Measurements from ENCODE around the gene R3HDML. TPM values are rescaled to one million over a fixed set of nuclear protein-coding genes. Genes with fewer than 3 reads are reported as not detected.

Gene R3HDML
- total and polyA plus RNA-seq, 2 of the 13 experiments (the other 11 are each of a cell fraction or from before 2014, with no cell fraction given) = not detected

DNA sequence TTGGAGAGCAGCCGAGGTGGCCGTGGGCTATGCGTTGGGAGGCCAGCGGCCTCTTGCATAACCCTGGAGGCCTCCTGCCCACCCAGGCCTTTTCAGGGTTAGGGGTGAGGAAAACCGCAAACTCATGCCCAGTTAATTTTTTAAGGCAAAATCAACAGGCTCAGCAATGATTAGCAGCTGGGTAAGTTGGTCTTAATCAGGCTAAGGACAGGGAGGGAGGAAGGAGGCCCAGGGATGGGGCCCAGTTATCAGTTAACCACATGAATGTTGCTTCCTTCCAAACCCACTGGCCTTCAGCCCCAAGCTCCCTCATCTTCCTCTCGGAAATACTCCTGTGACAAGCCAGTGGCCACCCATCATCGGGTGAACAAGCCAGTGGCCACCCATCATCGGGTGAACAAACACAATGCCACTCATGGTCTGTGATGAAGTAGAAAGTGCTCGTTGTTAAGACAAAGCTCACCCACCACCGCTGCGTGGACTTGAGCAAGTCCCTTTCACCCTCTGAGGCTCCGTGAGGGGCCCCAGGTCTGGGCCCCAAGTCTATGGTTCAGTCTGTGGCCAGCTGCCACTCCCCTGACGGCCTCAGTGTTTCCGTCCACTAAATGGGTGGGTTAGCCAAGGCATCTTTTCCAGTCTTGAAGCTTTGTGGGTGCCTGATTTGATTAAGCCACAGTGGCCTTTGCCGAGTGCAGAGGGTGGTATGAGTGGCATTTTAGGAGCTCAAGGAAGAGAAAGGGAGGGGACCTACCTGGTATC is 58.0 kb downstream of the R3HDML start (continued):
- TF ChIP-seq, protein P1, sequence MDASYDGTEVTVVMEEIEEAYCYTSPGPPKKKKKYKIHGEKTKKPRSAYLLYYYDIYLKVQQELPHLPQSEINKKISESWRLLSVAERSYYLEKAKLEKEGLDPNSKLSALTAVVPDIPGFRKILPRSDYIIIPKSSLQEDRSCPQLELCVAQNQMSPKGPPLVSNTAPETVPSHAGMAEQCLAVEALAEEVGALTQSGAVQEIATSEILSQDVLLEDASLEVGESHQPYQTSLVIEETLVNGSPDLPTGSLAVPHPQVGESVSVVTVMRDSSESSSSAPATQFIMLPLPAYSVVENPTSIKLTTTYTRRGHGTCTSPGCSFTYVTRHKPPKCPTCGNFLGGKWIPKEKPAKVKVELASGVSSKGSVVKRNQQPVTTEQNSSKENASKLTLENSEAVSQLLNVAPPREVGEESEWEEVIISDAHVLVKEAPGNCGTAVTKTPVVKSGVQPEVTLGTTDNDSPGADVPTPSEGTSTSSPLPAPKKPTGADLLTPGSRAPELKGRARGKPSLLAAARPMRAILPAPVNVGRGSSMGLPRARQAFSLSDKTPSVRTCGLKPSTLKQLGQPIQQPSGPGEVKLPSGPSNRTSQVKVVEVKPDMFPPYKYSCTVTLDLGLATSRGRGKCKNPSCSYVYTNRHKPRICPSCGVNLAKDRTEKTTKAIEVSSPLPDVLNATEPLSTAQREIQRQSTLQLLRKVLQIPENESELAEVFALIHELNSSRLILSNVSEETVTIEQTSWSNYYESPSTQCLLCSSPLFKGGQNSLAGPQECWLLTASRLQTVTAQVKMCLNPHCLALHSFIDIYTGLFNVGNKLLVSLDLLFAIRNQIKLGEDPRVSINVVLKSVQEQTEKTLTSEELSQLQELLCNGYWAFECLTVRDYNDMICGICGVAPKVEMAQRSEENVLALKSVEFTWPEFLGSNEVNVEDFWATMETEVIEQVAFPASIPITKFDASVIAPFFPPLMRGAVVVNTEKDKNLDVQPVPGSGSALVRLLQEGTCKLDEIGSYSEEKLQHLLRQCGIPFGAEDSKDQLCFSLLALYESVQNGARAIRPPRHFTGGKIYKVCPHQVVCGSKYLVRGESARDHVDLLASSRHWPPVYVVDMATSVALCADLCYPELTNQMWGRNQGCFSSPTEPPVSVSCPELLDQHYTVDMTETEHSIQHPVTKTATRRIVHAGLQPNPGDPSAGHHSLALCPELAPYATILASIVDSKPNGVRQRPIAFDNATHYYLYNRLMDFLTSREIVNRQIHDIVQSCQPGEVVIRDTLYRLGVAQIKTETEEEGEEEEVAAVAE (CRISPR knock-in tag; IDR thresholded peaks at IDR 0.05; ENCODE audit: borderline replicate concordance) = no peak
- peak; percentile 42; the same call in 1 of the 2 replicates for TF ChIP-seq DR1 (CRISPR knock-in tag; IDR thresholded peaks at IDR 0.05)
- TF ChIP-seq ZNF83 (CRISPR knock-in tag; IDR thresholded peaks at IDR 0.05; ENCODE audit: borderline replicate concordance) = peak; percentile 56; the same call in 1 of the 2 replicates
- no peak for TF ChIP-seq ZNF446 (CRISPR knock-in tag; IDR thresholded peaks at IDR 0.05)
- peak; percentile 72 for TF ChIP-seq ZNF121 (CRISPR knock-in tag; IDR thresholded peaks at IDR 0.05)
- TF ChIP-seq, protein P2, sequence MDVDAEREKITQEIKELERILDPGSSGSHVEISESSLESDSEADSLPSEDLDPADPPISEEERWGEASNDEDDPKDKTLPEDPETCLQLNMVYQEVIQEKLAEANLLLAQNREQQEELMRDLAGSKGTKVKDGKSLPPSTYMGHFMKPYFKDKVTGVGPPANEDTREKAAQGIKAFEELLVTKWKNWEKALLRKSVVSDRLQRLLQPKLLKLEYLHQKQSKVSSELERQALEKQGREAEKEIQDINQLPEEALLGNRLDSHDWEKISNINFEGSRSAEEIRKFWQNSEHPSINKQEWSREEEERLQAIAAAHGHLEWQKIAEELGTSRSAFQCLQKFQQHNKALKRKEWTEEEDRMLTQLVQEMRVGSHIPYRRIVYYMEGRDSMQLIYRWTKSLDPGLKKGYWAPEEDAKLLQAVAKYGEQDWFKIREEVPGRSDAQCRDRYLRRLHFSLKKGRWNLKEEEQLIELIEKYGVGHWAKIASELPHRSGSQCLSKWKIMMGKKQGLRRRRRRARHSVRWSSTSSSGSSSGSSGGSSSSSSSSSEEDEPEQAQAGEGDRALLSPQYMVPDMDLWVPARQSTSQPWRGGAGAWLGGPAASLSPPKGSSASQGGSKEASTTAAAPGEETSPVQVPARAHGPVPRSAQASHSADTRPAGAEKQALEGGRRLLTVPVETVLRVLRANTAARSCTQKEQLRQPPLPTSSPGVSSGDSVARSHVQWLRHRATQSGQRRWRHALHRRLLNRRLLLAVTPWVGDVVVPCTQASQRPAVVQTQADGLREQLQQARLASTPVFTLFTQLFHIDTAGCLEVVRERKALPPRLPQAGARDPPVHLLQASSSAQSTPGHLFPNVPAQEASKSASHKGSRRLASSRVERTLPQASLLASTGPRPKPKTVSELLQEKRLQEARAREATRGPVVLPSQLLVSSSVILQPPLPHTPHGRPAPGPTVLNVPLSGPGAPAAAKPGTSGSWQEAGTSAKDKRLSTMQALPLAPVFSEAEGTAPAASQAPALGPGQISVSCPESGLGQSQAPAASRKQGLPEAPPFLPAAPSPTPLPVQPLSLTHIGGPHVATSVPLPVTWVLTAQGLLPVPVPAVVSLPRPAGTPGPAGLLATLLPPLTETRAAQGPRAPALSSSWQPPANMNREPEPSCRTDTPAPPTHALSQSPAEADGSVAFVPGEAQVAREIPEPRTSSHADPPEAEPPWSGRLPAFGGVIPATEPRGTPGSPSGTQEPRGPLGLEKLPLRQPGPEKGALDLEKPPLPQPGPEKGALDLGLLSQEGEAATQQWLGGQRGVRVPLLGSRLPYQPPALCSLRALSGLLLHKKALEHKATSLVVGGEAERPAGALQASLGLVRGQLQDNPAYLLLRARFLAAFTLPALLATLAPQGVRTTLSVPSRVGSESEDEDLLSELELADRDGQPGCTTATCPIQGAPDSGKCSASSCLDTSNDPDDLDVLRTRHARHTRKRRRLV (CRISPR knock-in tag; IDR thresholded peaks at IDR 0.05) = no peak; the same call in 1 of the 2 replicates
- TF ChIP-seq ZNF558 (CRISPR knock-in tag; IDR thresholded peaks at IDR 0.05; ENCODE audit: borderline replicate concordance) = no peak; the same call in 1 of the 2 replicates
- TF ChIP-seq ZNF616 (CRISPR knock-in tag; IDR thresholded peaks at IDR 0.05; ENCODE audit: low read depth) = 0 out of 2 replicates have a peak, but pooled peaks have one; percentile 37
- peak; percentile 95 to 98 for TF ChIP-seq NR2F1 (CRISPR knock-in tag; IDR thresholded peaks at IDR 0.05)
- TF ChIP-seq GTF3A (CRISPR knock-in tag; conservative IDR thresholded peaks at IDR 0.05) = 0 out of 2 replicates have a peak, but pooled peaks have one; percentile 13
- TF ChIP-seq TSC22D2 (CRISPR knock-in tag; IDR thresholded peaks at IDR 0.05; ENCODE audit: borderline replicate concordance) = peak; percentile 81; the same call in 1 of the 2 replicates
- TF ChIP-seq POLR2G (IDR thresholded peaks at IDR 0.05; ENCODE audit: low read depth, low read length) = peak; percentile 27
- TF ChIP-seq CCDC6 (CRISPR knock-in tag; IDR thresholded peaks at IDR 0.05) = no peak; the same call in 1 of the 2 replicates
- TF ChIP-seq, protein P3, sequence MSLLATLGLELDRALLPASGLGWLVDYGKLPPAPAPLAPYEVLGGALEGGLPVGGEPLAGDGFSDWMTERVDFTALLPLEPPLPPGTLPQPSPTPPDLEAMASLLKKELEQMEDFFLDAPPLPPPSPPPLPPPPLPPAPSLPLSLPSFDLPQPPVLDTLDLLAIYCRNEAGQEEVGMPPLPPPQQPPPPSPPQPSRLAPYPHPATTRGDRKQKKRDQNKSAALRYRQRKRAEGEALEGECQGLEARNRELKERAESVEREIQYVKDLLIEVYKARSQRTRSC (CRISPR knock-in tag; IDR thresholded peaks at IDR 0.05; ENCODE audit: low read depth) = peak; percentile 43; the same call in 1 of the 2 replicates
- TF ChIP-seq, protein P4, sequence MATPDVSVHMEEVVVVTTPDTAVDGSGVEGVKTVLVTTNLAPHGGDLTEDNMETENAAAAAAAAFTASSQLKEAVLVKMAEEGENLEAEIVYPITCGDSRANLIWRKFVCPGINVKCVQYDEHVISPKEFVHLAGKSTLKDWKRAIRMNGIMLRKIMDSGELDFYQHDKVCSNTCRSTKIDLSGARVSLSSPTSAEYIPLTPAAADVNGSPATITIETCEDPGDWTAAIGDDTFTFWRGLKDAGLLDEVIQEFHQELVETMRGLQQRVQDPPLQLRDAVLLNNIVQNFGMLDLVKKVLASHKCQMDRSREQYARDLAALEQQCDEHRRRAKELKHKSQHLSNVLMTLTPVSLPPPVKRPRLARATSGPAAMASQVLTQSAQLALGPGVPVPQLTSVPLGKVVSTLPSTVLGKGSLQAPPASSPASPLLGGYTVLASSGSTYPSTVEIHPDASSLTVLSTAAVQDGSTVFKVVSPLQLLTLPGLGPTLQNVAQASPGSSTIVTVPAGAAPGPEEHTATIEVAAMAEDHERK (CRISPR knock-in tag; IDR thresholded peaks at IDR 0.05; ENCODE audit: low read depth) = peak; percentile 51; the same call in 1 of the 2 replicates

All from HepG2 (cell line).